GM12878 (cell line): Measurements from ENCODE around the gene FLOT1.

ENCODE experiments used
- ATF2 ChIP-seq: IDR thresholded peaks from 2 replicates; pipeline ENCODE4 v1.6.1; 2012; ENCODE audit warnings: low read length, inconsistent platforms
- ATF7 ChIP-seq: fragments of 450-650 bp; IDR thresholded peaks from 2 replicates; pipeline ENCODE4 v1.6.1; 2016; ENCODE audit warnings: low read depth, mild to moderate bottlenecking
- CTCF ChIP-seq, 3 experiments: IDR thresholded peaks in 2 of 3; conservative IDR thresholded peaks in 1 of 3; 2 replicates each; pipeline ENCODE4 v1.5.1; 2011; ENCODE audit warnings: low read depth in 3 of 3, low read length in 3 of 3, mild to moderate bottlenecking in 3 of 3, control low read depth in 2 of 3, moderate library complexity in 2 of 3, inconsistent platforms in 1 of 3, mixed read lengths in 1 of 3; ENCODE audit not compliant: control insufficient read depth in 2 of 3, insufficient read depth in 1 of 3; ENCODE audit errors: extremely low read depth in 1 of 3
- E2F8 ChIP-seq: fragments of 450-650 bp; IDR thresholded peaks from 2 replicates; pipeline ENCODE4 v1.6.1; 2018; ENCODE audit warnings: mild to moderate bottlenecking, low read depth, moderate library complexity; ENCODE audit not compliant: partially characterized antibody
- ESRRA ChIP-seq: IDR thresholded peaks from 2 replicates; pipeline ENCODE4 v1.6.1; 2012; ENCODE audit warnings: mild to moderate bottlenecking, low read length, improper control_type of control experiment
- HDAC2 ChIP-seq: fragments of 200-600 bp; sonication (generic); IDR thresholded peaks from 2 replicates; pipeline ENCODE4 v1.6.1; 2017
- HDGF ChIP-seq: fragments of 450-650 bp; IDR thresholded peaks from 2 replicates; pipeline ENCODE4 v1.6.1; 2016; ENCODE audit warnings: antibody characterized with exemption
- MYC ChIP-seq: IDR thresholded peaks from 2 replicates; pipeline ENCODE4 v1.6.1; 2011; ENCODE audit warnings: mild to moderate bottlenecking, low read length, moderate library complexity, inconsistent platforms; ENCODE audit not compliant: insufficient read depth, insufficient replicate concordance, insufficient read length, severe bottlenecking
- NBN ChIP-seq: fragments of 450-650 bp; IDR thresholded peaks from 2 replicates; pipeline ENCODE4 v1.6.1; 2016
- NKRF ChIP-seq: fragments of 450-650 bp; conservative IDR thresholded peaks from 2 replicates; pipeline ENCODE4 v1.6.1; 2017; ENCODE audit warnings: mild to moderate bottlenecking, moderate library complexity
- PAX8 ChIP-seq: fragments of 450-650 bp; IDR thresholded peaks from 2 replicates; pipeline ENCODE4 v1.6.1; 2017; ENCODE audit warnings: mild to moderate bottlenecking, moderate library complexity
- SPI1 ChIP-seq: IDR thresholded peaks from 2 replicates; pipeline ENCODE4 v1.6.1; 2011; ENCODE audit warnings: low read depth, mild to moderate bottlenecking, low read length, moderate library complexity, borderline replicate concordance; ENCODE audit not compliant: insufficient read depth

- no peak for TF ChIP-seq NBN
- no peak; a peak in 1 of 6 replicates for TF ChIP-seq CTCF (IDR thresholded peaks at IDR 0.05 in 2 of 3, conservative IDR thresholded peaks at IDR 0.05 in 1 of 3; ENCODE audit: control insufficient read depth in 2 of 3, extremely low read depth in 1 of 3, insufficient read depth in 1 of 3, low read depth in 3 of 3, low read length in 3 of 3)
- TF ChIP-seq SPI1 = no peak
- TF ChIP-seq PAX8 = no peak
- no peak for TF ChIP-seq HDAC2
- no peak for TF ChIP-seq ESRRA
- no peak for TF ChIP-seq HDGF
- no peak for TF ChIP-seq ATF2
- TF ChIP-seq E2F8 = no peak
- no peak for TF ChIP-seq ATF7
- no peak for TF ChIP-seq MYC
- TF ChIP-seq NKRF = no peak
Observed at GRCh38 chr6:30727920-30728553, 14.4 kb downstream of the FLOT1 start.
